ENCODE data around the gene ATG7.
"Not testable (repeated sequence)": the region's sequence is repeated elsewhere in the genome, so short reads cannot be mapped to it uniquely, and the experiment has no call there.

The ATG7 gene

DNA sequence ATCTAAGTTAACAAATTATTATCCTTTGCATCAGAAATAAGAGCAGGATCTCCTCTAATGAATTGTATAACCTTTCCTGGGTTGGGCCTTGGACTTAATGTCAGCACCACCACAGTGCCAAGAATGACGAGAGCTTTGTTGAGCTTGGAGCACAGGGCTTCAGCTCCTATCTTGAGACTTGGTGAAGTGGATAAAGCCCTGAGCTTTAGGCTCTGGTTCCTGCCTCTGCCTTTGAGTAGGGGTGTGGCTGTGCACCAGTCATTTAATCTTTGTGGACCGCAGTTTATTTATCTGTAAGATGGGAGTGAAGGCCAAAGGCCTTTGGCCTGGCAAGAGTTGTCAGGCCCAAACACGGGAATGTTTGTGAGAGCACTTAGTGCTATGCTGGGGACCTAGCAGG is 209.4 kb downstream of the ATG7 start:
- TF ChIP-seq CTCF (conservative IDR thresholded peaks at IDR 0.05) = no peak
- peak overlapping the region; percentile 86 for H3K27ac ChIP-seq

GRCh38 chr3:11482021-11482420 is 209.8 kb downstream of the ATG7 start:
- peak overlapping the region; percentile 86 for H3K27ac ChIP-seq
- no peak for TF ChIP-seq CTCF (conservative IDR thresholded peaks at IDR 0.05)

- H3K27ac ChIP-seq = not testable (repeated sequence)
Observed at GRCh38 chr3:11488356-11488755, 216.2 kb downstream of the ATG7 start.

GRCh38 chr3:11494131-11494916 is 222.1 kb downstream of the ATG7 start:
- no peak for TF ChIP-seq CTCF (conservative IDR thresholded peaks at IDR 0.05)
- H3K27ac ChIP-seq = peak overlapping the region; percentile 67

GRCh38 chr3:11495948-11496557 is 223.9 kb downstream of the ATG7 start:
- TF ChIP-seq CTCF (conservative IDR thresholded peaks at IDR 0.05) = no peak
- H3K27ac ChIP-seq = peak overlapping the region; percentile 67

- H3K27ac ChIP-seq = peak overlapping the region; percentile 66
- no peak for TF ChIP-seq CTCF (conservative IDR thresholded peaks at IDR 0.05)
Observed at GRCh38 chr3:11498177-11498576, 226.0 kb downstream of the ATG7 start.

- peak overlapping the region; percentile 66 for H3K27ac ChIP-seq
- no peak for TF ChIP-seq CTCF (conservative IDR thresholded peaks at IDR 0.05)
Observed at GRCh38 chr3:11498646-11499045, 226.4 kb downstream of the ATG7 start.

- TF ChIP-seq CTCF (conservative IDR thresholded peaks at IDR 0.05) = no peak
- peak overlapping the region; percentile 66 for H3K27ac ChIP-seq
Observed at GRCh38 chr3:11499144-11499543, 226.9 kb downstream of the ATG7 start.

DNA sequence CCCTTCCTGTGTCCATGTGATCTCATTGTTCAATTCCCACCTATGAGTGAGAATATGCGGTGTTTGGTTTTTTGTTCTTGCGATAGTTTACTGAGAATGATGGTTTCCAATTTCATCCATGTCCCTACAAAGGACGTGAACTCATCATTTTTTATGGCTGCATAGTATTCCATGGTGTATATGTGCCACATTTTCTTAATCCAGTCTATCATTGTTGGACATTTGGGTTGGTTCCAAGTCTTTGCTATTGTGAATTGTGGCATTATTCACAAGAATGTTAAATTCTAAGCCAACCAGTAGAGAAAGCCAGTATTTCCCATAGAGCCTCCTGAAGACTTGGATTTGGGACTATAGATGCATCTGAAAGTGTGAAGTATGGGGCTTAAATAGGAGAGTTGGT is 230.2 kb downstream of the ATG7 start:
- not testable (repeated sequence) for H3K27ac ChIP-seq

Measured in VCaP (cell line).